Upper lobe of left lung (tissue), 4 donors: ENCODE measurements around the gene VSIR.

Experiments
- EP300 ChIP-seq, 4 donors: sonication (generic); formaldehyde crosslinking; IDR thresholded peaks; one replicate each; pipeline ENCODE4 v1.5.1; 2017; ENCODE audit warnings: antibody characterized with exemption in 4 of 4, control low read depth in 2 of 4
- POLR2A ChIP-seq, 4 donors: fragments of 450-650 bp; IDR thresholded peaks; one replicate each; pipeline ENCODE4 v1.5.1; 2016 to 2017; ENCODE audit warnings: antibody characterized with exemption in 4 of 4, mild to moderate bottlenecking in 2 of 4
- POLR2AphosphoS5 ChIP-seq, 2 donors: sonication (generic); formaldehyde crosslinking; IDR thresholded peaks; one replicate each; pipeline ENCODE4 v1.5.1; 2017; ENCODE audit warnings: antibody characterized with exemption in 2 of 2
- TF ChIP-seq, protein P1 (sequence below), 6 experiments: fragments of 450-650 bp in 4 of 6; fragments of 200-600 bp in 2 of 6; sonication (generic) in 2 of 6; IDR thresholded peaks; one replicate each; pipeline ENCODE4 v1.5.1; 2016 to 2019; ENCODE audit warnings: antibody characterized with exemption in 6 of 6

DNA sequence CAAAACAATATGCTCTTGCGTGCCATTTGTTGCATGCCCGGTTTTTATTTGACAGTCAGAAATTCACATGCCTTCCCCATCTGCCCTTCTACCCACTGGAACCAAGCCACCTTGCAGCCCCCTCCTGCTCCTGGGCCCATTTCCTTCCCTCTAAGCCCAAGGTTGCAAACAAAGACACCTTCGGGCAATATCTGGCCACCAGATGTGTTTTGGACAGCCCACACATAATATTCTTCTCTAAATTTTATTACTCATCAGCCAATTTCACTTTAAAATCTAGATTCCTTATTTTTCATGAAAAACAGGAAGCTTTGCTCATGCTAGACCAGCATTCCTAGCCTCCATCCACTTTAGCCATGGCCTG, 35.5 kb downstream of the VSIR start:
- TF ChIP-seq, protein P1, sequence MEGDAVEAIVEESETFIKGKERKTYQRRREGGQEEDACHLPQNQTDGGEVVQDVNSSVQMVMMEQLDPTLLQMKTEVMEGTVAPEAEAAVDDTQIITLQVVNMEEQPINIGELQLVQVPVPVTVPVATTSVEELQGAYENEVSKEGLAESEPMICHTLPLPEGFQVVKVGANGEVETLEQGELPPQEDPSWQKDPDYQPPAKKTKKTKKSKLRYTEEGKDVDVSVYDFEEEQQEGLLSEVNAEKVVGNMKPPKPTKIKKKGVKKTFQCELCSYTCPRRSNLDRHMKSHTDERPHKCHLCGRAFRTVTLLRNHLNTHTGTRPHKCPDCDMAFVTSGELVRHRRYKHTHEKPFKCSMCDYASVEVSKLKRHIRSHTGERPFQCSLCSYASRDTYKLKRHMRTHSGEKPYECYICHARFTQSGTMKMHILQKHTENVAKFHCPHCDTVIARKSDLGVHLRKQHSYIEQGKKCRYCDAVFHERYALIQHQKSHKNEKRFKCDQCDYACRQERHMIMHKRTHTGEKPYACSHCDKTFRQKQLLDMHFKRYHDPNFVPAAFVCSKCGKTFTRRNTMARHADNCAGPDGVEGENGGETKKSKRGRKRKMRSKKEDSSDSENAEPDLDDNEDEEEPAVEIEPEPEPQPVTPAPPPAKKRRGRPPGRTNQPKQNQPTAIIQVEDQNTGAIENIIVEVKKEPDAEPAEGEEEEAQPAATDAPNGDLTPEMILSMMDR (IDR thresholded peaks at IDR 0.05), result no peak
- TF ChIP-seq POLR2AphosphoS5 (IDR thresholded peaks at IDR 0.05) (no peak), EP300 (IDR thresholded peaks at IDR 0.05) (no peak), POLR2A (IDR thresholded peaks at IDR 0.05) (no peak)
